ENCODE data around the gene NT5E. TPM values are rescaled to one million over a fixed set of nuclear protein-coding genes. Genes with fewer than 3 reads are reported as not detected.
A peak's percentile ranks its signal among the peaks of the same experiment; 100 is the strongest.

The NT5E gene
- total RNA-seq, 1 donor from 2014 or later: 18.0 TPM

- DNase-seq: no peak
Measured at GRCh38 chr6:85493389-85493788, 43.5 kb downstream of the NT5E start.

DNA sequence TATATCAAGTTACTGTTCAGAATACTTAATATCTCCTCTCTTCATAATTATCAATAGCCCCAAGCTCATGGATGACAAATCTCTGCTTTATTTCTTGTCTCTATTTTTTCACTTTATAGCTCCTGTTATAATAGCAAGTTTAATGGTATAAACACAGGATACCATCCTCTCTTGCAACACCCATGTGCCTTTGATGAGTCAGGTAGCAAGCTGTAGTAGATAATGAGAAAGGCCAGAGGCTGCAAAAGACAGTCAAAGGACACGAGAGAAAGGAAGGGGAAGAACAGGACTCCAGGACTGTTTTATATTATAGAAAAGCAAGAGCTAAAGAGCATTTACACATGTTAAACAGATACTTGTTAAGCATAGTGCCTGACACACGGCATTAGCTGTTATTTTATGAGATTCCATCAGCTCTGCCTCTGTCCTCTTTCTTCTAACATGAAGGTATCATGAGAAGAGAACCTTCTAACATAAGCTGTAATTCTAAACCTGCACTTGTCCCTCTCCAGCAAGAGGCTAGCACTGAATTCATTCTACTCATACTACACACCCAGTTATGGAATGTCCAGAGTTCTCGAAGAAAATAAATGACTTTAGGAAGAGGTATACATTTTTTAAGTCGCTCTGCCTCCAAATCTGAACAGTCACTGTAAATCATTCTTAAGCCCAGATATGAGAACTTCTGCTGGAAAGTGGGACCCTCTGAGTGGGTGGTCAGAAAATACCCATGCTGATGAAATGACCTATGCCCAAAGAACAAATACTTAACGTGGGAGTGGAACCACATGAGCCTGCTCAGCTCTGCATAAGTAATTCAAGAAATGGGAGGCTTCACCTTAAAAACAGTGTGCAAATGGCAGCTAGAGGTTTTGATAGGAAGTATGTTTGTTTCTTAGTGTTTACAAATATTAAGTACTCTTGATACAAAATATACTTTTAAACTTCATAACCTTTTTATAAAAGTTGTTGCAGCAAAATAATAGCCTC is 45.0 kb downstream of the NT5E start:
- intact Hi-C loops (cut with DNase I): no loop called here
- no peaks in the 10 kb centered on the region for H3K27me3 ChIP-seq (ENCODE audit: low read depth)
- TF ChIP-seq, protein P1, sequence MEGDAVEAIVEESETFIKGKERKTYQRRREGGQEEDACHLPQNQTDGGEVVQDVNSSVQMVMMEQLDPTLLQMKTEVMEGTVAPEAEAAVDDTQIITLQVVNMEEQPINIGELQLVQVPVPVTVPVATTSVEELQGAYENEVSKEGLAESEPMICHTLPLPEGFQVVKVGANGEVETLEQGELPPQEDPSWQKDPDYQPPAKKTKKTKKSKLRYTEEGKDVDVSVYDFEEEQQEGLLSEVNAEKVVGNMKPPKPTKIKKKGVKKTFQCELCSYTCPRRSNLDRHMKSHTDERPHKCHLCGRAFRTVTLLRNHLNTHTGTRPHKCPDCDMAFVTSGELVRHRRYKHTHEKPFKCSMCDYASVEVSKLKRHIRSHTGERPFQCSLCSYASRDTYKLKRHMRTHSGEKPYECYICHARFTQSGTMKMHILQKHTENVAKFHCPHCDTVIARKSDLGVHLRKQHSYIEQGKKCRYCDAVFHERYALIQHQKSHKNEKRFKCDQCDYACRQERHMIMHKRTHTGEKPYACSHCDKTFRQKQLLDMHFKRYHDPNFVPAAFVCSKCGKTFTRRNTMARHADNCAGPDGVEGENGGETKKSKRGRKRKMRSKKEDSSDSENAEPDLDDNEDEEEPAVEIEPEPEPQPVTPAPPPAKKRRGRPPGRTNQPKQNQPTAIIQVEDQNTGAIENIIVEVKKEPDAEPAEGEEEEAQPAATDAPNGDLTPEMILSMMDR (IDR thresholded peaks at IDR 0.05): no peak

More at GRCh38 chr6:85493389-85493788, 43.5 kb downstream of the NT5E start:
- no peak for ATAC-seq
- Histone ChIP-seq H3K4me3 (no peak overlapping the region), H3K27me3 (ENCODE audit: low read depth) (no peaks in the 10 kb centered on the region), H3K4me1 (no peaks in the 10 kb centered on the region), H3K36me3 (no peaks in the 10 kb centered on the region), H3K9me3 (no peaks in the 10 kb centered on the region), H3K27ac (no peak overlapping the region)
- intact Hi-C loops (cut with DNase I): no loop called here
- TF ChIP-seq, protein P1 (IDR thresholded peaks at IDR 0.05): no peak

DNA sequence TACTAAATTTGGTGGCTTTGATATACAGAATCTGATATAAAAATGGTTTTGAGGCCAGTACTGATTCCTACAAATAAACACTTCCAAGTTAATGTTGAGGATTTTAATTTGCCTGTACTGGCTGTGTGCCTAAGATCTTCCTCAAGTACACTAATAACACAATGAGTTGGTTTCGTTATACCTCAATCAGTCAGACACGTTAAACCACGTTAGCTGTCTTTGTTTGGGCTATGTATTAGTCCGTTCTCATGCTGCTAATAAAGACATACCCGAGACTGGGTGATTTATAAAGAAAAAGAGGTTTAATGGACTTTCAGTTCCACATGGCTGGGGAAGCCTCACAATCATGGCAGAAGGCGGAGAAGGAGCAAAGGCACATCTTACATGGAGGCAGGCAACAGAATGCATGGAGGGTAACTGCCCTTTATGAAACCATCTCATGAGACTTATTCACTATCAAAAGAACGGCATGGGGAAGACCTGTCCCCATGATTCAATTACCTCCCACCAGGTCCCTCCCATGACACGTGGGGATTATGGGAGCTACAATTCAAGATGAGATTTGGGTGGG is 46.2 kb downstream of the NT5E start:
- Histone ChIP-seq H3K36me3 (no peaks in the 10 kb centered on the region), H3K4me1 (no peaks in the 10 kb centered on the region), H3K9me3 (no peaks in the 10 kb centered on the region), H3K27ac (no peak overlapping the region), H3K4me3 (no peak overlapping the region), H3K27me3 (ENCODE audit: low read depth) (no peaks in the 10 kb centered on the region)
- ATAC-seq (no peak), DNase-seq (no peak)
- TF ChIP-seq, protein P1 (IDR thresholded peaks at IDR 0.05): no peak
- intact Hi-C loops (cut with DNase I): no loop called here

More for the DNA sequence above, 45.0 kb downstream of the NT5E start:
- H3K9me3 ChIP-seq: no peaks in the 10 kb centered on the region
- DNase-seq (no peak), ATAC-seq (peak; percentile 58 to 59)
- peak overlapping the region; percentile 2 for H3K27ac ChIP-seq
- H3K4me3 ChIP-seq: no peak overlapping the region
- no peaks in the 10 kb centered on the region for H3K4me1 ChIP-seq
- no peaks in the 10 kb centered on the region for H3K36me3 ChIP-seq

DNA sequence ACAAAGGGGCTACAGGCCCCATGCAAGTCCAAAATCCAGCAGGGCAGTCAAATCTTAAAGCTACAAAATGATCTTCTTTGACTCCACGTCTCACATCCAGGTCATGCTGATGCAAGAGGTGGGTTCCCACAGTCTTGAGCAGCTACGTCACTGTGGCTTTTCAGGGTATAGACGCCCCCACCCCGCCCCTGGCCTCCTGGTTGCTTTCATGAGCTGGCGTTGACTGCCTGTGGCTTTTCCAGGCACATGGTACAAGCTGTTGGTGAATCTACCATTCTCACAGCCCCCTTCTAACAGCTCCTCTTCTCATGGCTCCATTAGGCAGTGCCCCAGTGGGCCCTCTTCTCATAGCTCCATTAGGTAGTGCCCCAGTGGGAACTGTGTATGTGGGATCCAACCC is 47.0 kb downstream of the NT5E start:
- ATAC-seq: no peak
- DNase-seq: no peak
- Histone ChIP-seq H3K27me3 (ENCODE audit: low read depth) (no peaks in the 10 kb centered on the region), H3K4me1 (no peaks in the 10 kb centered on the region), H3K4me3 (no peak overlapping the region), H3K36me3 (peaks cover 5% of the 10 kb centered on the region), H3K9me3 (no peaks in the 10 kb centered on the region), H3K27ac (no peak overlapping the region)
- TF ChIP-seq, protein P1 (IDR thresholded peaks at IDR 0.05): no peak
- intact Hi-C loops (cut with DNase I): no loop called here

GRCh38 chr6:85498596-85499258 is 48.8 kb downstream of the NT5E start:
- ATAC-seq: peak; percentile 73 to 76
- TF ChIP-seq, protein P1 (IDR thresholded peaks at IDR 0.05): no peak
- no peak for DNase-seq
- Histone ChIP-seq H3K27me3 (ENCODE audit: low read depth) (no peaks in the 10 kb centered on the region), H3K9me3 (no peaks in the 10 kb centered on the region), H3K4me1 (no peaks in the 10 kb centered on the region), H3K4me3 (no peak overlapping the region), H3K27ac (no peak overlapping the region), H3K36me3 (peaks cover 20% of the 10 kb centered on the region)
- intact Hi-C loops (cut with DNase I): no loop called here
